ENCODE data around the gene SBF1.

- no peak for TF ChIP-seq CTCF (conservative IDR thresholded peaks at IDR 0.05)
- no peak for TF ChIP-seq ZFX (IDR thresholded peaks at IDR 0.05)
Measured at GRCh38 chr22:50488006-50488677, 13.3 kb upstream of the SBF1 start.

Measured in C4-2B (cell line).